Progenitor cell of endocrine pancreas (in vitro differentiated cells): ENCODE results near the gene NUDT8. TPM values are rescaled to one million over a fixed set of nuclear protein-coding genes. Genes with fewer than 3 reads are reported as not detected.

Experiments
- DNase-seq: peaks from one replicate; pipeline ENCODE4 v3.0.0; 2021; ENCODE audit warnings: low spot score; ENCODE audit not compliant: unreplicated experiment
- H3K27ac Mint-ChIP-seq: 2 replicates; pipeline ENCODE4 v1.8.0; 2021; ENCODE audit warnings: mild to moderate bottlenecking, moderate library complexity, mixed read lengths
- H3K27me3 Mint-ChIP-seq: 2 replicates; pipeline ENCODE4 v1.8.0; 2021; ENCODE audit warnings: mixed read lengths
- H3K36me3 Mint-ChIP-seq: 2 replicates; pipeline ENCODE4 v1.8.0; 2022; ENCODE audit warnings: mixed read lengths; ENCODE audit not compliant: insufficient read depth
- H3K4me1 Mint-ChIP-seq: 2 replicates; pipeline ENCODE4 v1.8.0; 2021; ENCODE audit warnings: low read depth, mixed read lengths
- H3K4me3 Mint-ChIP-seq: 2 replicates; pipeline ENCODE4 v1.8.0; 2021; ENCODE audit warnings: low read depth, mild to moderate bottlenecking, moderate library complexity, mixed read lengths
- H3K9me3 Mint-ChIP-seq: 2 replicates; pipeline ENCODE4 v1.8.0; 2021; ENCODE audit warnings: low read depth, mixed read lengths
- total RNA-seq: library from RNA; stranded (reverse); gene quantifications from 2 replicates; pipeline ENCODE4 v1.2.1, GENCODE V29; 2021
- TF ChIP-seq, protein P1 (sequence below): fragments of 200-600 bp; sonication (generic); IDR thresholded peaks from one replicate; pipeline ENCODE4 v1.5.0; 2021; ENCODE audit warnings: antibody characterized with exemption, mild to moderate bottlenecking; ENCODE audit not compliant: unreplicated experiment

Gene NUDT8
- total RNA-seq, 1 donor from 2014 or later = 5.1 TPM

DNA sequence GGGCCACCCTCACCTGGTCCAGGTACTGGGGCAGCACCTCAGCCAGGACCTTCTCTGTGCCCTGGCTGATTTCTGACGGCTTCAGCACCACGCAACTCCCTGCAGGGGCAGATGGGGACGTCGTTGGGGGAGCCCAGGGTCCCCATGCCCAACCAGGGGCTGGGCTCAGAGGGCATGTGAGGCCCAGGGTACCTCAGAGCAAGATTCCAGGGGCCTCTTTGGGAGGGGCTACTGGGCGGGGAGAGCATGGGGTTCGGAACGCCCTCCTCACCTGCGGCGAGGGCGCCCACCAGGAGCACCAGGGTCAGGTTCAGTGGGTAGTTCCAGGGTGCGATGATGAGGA is 36.5 kb upstream of the NUDT8 start:
- no peaks in the 10 kb centered on the region for H3K27me3 Mint-ChIP-seq

DNA sequence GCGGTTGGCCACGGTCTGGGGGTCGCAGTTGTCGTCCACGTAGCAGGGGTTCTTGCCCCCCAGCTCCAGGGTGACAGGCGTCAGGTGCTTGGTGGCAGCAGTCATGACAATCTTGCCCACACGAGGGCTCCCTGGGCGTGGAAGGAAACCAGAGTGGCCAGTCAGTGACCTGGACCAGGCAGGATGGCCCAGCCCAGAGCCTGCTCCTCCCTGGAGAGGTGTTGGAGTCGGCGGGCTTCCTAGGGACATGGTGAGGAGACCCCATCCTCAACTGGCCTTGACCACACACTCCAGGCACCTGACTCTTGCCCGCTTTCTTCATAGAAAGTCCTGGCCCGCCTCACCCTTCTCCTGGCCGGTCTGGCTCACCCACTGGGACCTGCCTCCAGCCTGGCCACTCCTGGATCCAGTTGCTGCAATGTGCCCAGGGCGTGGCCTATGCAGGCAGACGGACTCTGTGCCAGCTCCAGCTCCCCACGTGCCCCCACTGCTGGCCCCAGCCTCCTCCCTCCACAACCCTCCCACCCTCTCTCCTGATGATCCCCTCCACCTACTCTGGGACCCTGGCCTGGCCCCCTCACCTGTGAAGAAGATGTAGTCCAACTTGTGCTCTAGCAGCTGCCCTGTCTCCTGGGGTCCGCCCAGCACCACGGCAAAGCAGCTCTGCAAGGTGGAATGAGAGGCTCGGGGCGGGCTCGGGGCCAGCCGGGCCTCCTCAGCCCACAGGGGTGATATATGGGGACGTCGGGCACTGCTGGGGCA is 36.0 kb upstream of the NUDT8 start:
- DNase-seq = no peak
- H3K27ac Mint-ChIP-seq = no peak overlapping the region

More for the DNA sequence above, 36.5 kb upstream of the NUDT8 start:
- no peaks in the 10 kb centered on the region for H3K36me3 Mint-ChIP-seq
- TF ChIP-seq, protein P1, sequence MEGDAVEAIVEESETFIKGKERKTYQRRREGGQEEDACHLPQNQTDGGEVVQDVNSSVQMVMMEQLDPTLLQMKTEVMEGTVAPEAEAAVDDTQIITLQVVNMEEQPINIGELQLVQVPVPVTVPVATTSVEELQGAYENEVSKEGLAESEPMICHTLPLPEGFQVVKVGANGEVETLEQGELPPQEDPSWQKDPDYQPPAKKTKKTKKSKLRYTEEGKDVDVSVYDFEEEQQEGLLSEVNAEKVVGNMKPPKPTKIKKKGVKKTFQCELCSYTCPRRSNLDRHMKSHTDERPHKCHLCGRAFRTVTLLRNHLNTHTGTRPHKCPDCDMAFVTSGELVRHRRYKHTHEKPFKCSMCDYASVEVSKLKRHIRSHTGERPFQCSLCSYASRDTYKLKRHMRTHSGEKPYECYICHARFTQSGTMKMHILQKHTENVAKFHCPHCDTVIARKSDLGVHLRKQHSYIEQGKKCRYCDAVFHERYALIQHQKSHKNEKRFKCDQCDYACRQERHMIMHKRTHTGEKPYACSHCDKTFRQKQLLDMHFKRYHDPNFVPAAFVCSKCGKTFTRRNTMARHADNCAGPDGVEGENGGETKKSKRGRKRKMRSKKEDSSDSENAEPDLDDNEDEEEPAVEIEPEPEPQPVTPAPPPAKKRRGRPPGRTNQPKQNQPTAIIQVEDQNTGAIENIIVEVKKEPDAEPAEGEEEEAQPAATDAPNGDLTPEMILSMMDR = no peak
- H3K27ac Mint-ChIP-seq = no peak overlapping the region
- no peaks in the 10 kb centered on the region for H3K4me1 Mint-ChIP-seq
- no peak overlapping the region for H3K4me3 Mint-ChIP-seq
- H3K9me3 Mint-ChIP-seq = no peaks in the 10 kb centered on the region
- DNase-seq = no peak

DNA sequence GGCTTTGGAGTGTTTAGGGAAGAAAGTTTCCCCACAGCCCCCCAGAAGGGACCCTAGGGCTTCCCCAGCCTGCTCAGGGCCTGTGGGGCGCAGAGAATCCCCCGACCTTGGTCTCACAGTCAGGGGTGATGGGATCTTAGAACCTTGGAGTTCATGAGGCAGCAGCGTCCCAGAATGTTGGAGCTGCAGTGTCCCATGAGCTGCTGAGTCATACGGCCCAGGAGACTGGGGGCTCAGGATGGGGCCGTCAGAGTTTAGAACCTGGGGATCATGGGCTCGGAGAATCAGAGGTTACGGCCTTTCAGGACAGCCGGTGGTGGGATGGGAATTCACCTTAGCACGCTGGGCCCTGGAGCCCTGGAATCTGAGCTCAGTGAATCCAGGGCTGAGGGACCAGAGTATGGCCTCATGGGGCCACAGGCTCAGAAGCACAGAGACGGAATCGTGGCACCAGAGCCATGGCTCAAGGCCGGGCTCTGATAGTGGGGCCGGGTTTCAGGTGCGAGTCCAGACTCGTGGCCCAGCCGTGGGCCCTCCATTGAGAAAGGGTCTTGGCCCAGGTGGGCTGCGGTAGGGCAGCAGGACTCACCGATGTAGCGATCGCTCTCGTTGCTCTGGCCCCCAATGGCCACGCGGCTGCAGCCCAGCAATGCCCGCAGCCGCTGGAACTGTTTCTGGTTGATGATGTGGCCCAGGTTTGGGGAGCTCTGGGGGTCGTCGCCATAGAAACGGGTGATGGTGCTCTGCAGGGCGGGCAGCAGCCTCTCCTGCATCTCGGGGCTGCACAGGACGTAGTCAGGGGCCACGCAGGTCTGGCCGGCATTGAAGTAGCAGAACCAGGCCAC is 35.2 kb upstream of the NUDT8 start:
- H3K4me1 Mint-ChIP-seq = no peaks in the 10 kb centered on the region
- no peaks in the 10 kb centered on the region for H3K9me3 Mint-ChIP-seq
- no peaks in the 10 kb centered on the region for H3K36me3 Mint-ChIP-seq
- TF ChIP-seq, protein P1 = no peak
- no peak overlapping the region for H3K27ac Mint-ChIP-seq
- H3K27me3 Mint-ChIP-seq = no peaks in the 10 kb centered on the region
- H3K4me3 Mint-ChIP-seq = no peak overlapping the region
- no peak for DNase-seq

More for the DNA sequence above, 36.0 kb upstream of the NUDT8 start:
- H3K27me3 Mint-ChIP-seq = no peaks in the 10 kb centered on the region
- H3K36me3 Mint-ChIP-seq = no peaks in the 10 kb centered on the region
- H3K9me3 Mint-ChIP-seq = no peaks in the 10 kb centered on the region
- H3K4me1 Mint-ChIP-seq = no peaks in the 10 kb centered on the region
- TF ChIP-seq, protein P1 = peak; percentile 39
- no peak overlapping the region for H3K4me3 Mint-ChIP-seq

DNA sequence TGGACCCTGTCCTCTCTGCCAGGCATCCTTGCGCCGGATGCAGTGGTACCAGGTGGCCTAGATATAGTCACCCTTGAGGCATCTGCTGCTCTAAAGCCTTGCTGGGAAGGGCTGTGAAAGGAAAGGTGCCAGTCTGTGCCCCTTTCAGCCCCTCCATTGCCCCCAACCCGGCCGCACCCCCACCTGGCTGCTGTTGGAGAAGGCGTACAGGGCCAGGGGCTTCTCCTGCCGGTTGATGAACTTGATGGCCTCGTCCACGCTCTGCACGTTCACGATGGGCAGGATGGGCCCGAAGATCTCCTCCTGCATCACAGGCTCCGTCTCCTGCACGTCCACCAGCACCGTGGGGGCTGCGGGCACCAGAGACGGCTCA is 34.5 kb upstream of the NUDT8 start:
- no peaks in the 10 kb centered on the region for H3K4me1 Mint-ChIP-seq
- H3K27me3 Mint-ChIP-seq = no peaks in the 10 kb centered on the region
- H3K36me3 Mint-ChIP-seq = no peaks in the 10 kb centered on the region
- no peak overlapping the region for H3K4me3 Mint-ChIP-seq
- no peak for DNase-seq
- no peaks in the 10 kb centered on the region for H3K9me3 Mint-ChIP-seq
- H3K27ac Mint-ChIP-seq = no peak overlapping the region
- TF ChIP-seq, protein P1 = no peak

DNA sequence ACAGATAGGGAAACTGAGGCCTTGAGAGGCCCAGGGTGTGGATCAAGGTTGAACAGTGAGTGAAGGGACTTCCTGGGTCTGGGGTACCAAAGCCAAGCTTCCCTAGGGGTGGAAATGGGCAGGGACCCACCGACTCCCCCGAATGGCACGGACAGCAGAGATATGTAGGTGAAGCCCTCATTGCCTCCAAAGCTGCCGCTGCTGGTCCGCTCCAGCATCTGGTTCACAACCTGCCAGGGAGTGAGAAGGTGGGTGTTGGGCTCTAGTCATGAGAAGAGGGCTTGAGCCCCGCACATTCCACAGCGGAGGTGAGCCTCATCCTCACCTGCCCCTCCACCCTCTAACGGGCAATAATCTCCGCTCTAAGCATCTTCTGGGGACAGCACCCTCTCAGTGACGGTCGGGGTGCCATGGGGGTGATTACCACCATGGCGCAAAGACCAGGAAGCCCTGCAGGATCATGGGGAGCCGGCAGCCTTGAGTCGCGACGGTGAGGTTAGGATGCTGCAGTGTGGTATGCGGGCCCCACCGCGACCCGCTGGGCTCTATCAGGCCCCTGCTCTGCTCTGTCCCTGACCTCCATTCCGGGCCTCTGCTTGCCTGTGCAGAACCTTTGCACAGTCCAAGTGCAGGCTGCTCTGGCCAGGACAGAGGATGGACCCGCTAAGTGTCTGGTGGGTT is 33.9 kb upstream of the NUDT8 start:
- Mint-ChIP-seq H3K36me3 (no peaks in the 10 kb centered on the region), H3K27ac (no peak overlapping the region), H3K4me3 (no peak overlapping the region), H3K4me1 (no peaks in the 10 kb centered on the region), H3K27me3 (no peaks in the 10 kb centered on the region), H3K9me3 (no peaks in the 10 kb centered on the region)
- DNase-seq = no peak
- TF ChIP-seq, protein P1 = no peak
